Measurements from ENCODE around the gene FAM20A. TPM values are rescaled to one million over a fixed set of nuclear protein-coding genes. Genes with fewer than 3 reads are reported as not detected.

FAM20A gene
- total and polyA plus RNA-seq, 11 donors, result 2.6 to 37.9 (median 8.8) TPM

DNA sequence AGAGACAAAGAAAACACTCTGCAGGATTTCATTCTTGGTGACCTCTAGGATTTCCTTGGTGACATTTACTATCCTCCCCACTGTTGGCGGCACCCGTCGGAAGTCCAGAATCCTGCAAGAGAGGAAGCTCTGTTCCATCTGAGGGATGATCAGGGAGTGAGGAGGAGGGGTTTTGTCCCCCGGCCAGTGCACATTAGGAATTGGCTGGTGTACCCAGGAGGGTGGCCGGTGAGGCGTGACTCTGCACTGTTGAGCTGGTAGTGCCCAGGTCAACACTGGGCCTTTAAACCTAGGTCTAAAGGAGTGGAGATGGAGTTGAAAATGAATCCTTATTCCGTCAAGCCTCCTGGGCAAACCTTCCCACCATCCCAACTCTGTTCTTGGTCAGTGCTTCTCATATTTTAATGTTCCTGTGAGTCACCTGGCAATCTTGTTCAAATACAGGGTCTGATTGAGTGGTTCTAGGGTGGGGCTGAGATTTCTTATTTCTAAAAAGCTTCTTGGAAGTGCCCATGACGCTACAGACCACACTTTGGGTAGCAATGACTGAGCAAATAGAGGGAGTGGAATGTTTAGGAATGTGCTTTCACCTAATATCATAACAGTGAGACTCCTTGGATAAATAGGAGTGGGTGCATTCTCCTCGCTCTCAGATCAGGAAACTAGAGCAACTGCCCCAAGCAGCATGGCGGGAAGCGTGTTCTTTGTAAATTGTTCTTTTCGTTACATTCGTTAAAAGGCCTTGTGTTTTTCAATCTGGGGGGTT lies 58.3 kb downstream of the FAM20A start:
- WGBS, 4 donors, result 94 to 99% (median 98%) methylated on average over 10 to 13 of the region's 13 CpGs

DNA sequence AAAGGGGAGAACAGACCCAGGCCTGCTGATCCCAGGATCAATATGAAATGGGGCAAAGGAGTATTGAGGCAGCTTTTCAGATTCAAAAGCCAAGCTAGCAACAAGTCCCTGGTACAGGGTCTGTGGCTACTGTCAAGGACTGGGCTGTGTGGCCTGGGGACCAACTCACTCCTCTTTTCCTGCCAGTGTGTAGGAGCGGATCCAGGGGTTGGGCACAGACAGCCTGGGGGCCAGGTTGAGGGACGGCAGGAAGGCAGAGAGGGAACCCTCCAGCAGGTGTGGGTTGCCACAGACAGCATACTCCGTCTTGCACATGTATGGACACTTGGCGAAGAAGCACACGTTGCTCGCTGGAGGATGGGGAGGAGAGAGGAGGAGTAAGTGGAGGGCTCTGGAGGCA lies 59.4 kb downstream of the FAM20A start:
- ATAC-seq (peak in 2 of 4 donors; percentile 3 to 11), DNase-seq (no peak)
- no peak overlapping the region for H3K4me3 ChIP-seq
- H3K36me3 ChIP-seq, result peaks cover 0 to 73% (median 58%) of the 10 kb centered on the region in 9 donors
- no peak for TF ChIP-seq POLR2A (IDR thresholded peaks at IDR 0.05)
- TF ChIP-seq, protein P1, sequence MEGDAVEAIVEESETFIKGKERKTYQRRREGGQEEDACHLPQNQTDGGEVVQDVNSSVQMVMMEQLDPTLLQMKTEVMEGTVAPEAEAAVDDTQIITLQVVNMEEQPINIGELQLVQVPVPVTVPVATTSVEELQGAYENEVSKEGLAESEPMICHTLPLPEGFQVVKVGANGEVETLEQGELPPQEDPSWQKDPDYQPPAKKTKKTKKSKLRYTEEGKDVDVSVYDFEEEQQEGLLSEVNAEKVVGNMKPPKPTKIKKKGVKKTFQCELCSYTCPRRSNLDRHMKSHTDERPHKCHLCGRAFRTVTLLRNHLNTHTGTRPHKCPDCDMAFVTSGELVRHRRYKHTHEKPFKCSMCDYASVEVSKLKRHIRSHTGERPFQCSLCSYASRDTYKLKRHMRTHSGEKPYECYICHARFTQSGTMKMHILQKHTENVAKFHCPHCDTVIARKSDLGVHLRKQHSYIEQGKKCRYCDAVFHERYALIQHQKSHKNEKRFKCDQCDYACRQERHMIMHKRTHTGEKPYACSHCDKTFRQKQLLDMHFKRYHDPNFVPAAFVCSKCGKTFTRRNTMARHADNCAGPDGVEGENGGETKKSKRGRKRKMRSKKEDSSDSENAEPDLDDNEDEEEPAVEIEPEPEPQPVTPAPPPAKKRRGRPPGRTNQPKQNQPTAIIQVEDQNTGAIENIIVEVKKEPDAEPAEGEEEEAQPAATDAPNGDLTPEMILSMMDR (IDR thresholded peaks at IDR 0.05), result no peak
- 80 to 88% (median 81%) methylated on average over 6 of the region's 6 CpGs for WGBS, 4 donors
- H3K27ac ChIP-seq, result no peak overlapping the region
- H3K4me1 ChIP-seq, result peaks cover 0 to 22% (median 3%) of the 10 kb centered on the region in 12 donors
- H3K9me3 ChIP-seq, result peaks cover 0 to 4% (median 0%) of the 10 kb centered on the region in 12 donors
- intact Hi-C loops (cut with DNase I), result loop anchor here in 4 of 10 donors (5.0 to 10.0 kb wide), 4 partner anchors 55 to 220 kb away; no protein-coding TSS in a partner anchor
- H3K27me3 ChIP-seq, result no peaks in the 10 kb centered on the region

More for the DNA sequence above, 58.3 kb downstream of the FAM20A start:
- no peak overlapping the region for H3K4me3 ChIP-seq
- intact Hi-C loops (cut with DNase I), result loop anchor here in 4 of 10 donors (5.0 to 10.0 kb wide), 4 partner anchors 54 to 219 kb away; no protein-coding TSS in a partner anchor
- no peaks in the 10 kb centered on the region for H3K27me3 ChIP-seq
- no peak for DNase-seq
- H3K4me1 ChIP-seq, result peaks cover 0 to 16% (median 3%) of the 10 kb centered on the region in 12 donors
- ATAC-seq, result no peak
- H3K9me3 ChIP-seq, result peaks cover 0 to 13% (median 0%) of the 10 kb centered on the region in 12 donors
- TF ChIP-seq, protein P1 (IDR thresholded peaks at IDR 0.05), result no peak
- no peak for TF ChIP-seq POLR2A (IDR thresholded peaks at IDR 0.05)
- no peak overlapping the region for H3K27ac ChIP-seq
- peaks cover 0 to 64% (median 49%) of the 10 kb centered on the region in 9 donors for H3K36me3 ChIP-seq

DNA sequence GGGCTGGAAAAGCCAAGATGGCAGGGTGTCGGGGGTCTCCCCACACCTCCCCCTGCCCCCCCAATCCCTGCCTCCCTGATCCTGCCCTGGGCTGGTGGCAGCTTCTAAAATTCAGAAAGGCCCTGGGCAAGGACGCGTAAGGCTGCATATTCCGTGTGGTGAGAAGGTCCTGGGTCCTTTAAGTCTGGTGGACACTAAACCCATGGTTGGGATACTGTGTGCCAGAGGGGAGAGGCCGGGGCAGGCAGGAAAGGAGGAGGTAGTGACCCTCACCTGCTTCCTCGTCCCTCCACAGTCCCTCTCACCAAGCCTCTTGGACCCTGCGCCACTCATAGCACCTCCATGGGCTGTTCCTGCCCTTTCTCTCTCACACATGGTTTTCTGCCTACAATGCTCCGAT lies 60.2 kb downstream of the FAM20A start:
- H3K9me3 ChIP-seq, result no peaks in the 10 kb centered on the region
- no peaks in the 10 kb centered on the region for H3K27me3 ChIP-seq
- TF ChIP-seq, protein P1 (IDR thresholded peaks at IDR 0.05), result no peak
- no peak for TF ChIP-seq POLR2A (IDR thresholded peaks at IDR 0.05)
- H3K4me3 ChIP-seq, result no peak overlapping the region
- H3K4me1 ChIP-seq, result peaks cover 0 to 30% (median 8%) of the 10 kb centered on the region in 12 donors
- ATAC-seq (peak in 2 of 4 donors; percentile 10 to 12), DNase-seq (no peak)
- intact Hi-C loops (cut with DNase I), result loop anchor here in 4 of 10 donors (5.0 to 10.0 kb wide), 4 partner anchors 56 to 221 kb away; no protein-coding TSS in a partner anchor
- peak overlapping the region in 7 of 12 donors; percentile 12 to 60 (median 43) for H3K27ac ChIP-seq
- 84 to 93% (median 92%) methylated on average over 6 to 8 of the region's 8 CpGs for WGBS, 4 donors
- H3K36me3 ChIP-seq, result peaks cover 0 to 78% (median 66%) of the 10 kb centered on the region in 9 donors

All from heart left ventricle (tissue), 16 donors.